OCI-LY1 (cell line): ENCODE data around the gene UROS.

Source experiments
- H2AFZ ChIP-seq: fragments of 200-600 bp; sonication (generic), shearing (Covaris generic); 2 replicates; pipeline ENCODE4 v1.6.0; 2014; ENCODE audit warnings: antibody characterized with exemption, mild to moderate bottlenecking, low read length
- H3F3A ChIP-seq: fragments of 200-600 bp; sonication (generic), shearing (Covaris generic); 2 replicates; pipeline ENCODE4 v1.6.0; 2014; ENCODE audit warnings: mild to moderate bottlenecking, antibody characterized with exemption, low read length, moderate library complexity; ENCODE audit not compliant: insufficient read depth
- H3K27ac ChIP-seq: fragments of 200-600 bp; sonication (generic); 2 replicates; pipeline ENCODE4 v1.5.1; 2014; ENCODE audit warnings: low read length, mixed run types, mild to moderate bottlenecking, low read depth; ENCODE audit not compliant: poor library complexity, severe bottlenecking
- H3K27me3 ChIP-seq: fragments of 200-600 bp; sonication (generic); 2 replicates; pipeline ENCODE4 v1.6.0; 2014; ENCODE audit warnings: antibody characterized with exemption, mild to moderate bottlenecking, low read length, moderate library complexity; ENCODE audit not compliant: insufficient read depth
- H3K36me3 ChIP-seq: fragments of 200-600 bp; sonication (generic); 2 replicates; pipeline ENCODE4 v1.6.1; 2014; ENCODE audit warnings: mild to moderate bottlenecking, antibody characterized with exemption, low read length, moderate library complexity, mixed read lengths; ENCODE audit not compliant: insufficient read depth
- H3K4me1 ChIP-seq: fragments of 200-600 bp; sonication (generic); 2 replicates; pipeline ENCODE4 v1.5.1; 2014; ENCODE audit warnings: mild to moderate bottlenecking, low read length, moderate library complexity; ENCODE audit not compliant: insufficient read depth, severe bottlenecking
- H3K4me2 ChIP-seq: fragments of 200-600 bp; sonication (generic), shearing (Covaris generic); 2 replicates; pipeline ENCODE4 v1.6.1; 2014; ENCODE audit warnings: low read length
- H3K4me3 ChIP-seq: fragments of 200-600 bp; sonication (generic); 2 replicates; pipeline ENCODE4 v1.5.1; 2014; ENCODE audit warnings: low read length, low read depth, mild to moderate bottlenecking, mixed read lengths; ENCODE audit not compliant: poor library complexity, severe bottlenecking
- H3K79me2 ChIP-seq: fragments of 200-600 bp; shearing (Covaris generic); 2 replicates; pipeline ENCODE4 v1.6.1; 2016; ENCODE audit warnings: mixed run types, low read length, mixed read lengths; ENCODE audit not compliant: insufficient read depth
- H3K9ac ChIP-seq: fragments of 200-600 bp; sonication (generic), shearing (Covaris generic); 2 replicates; pipeline ENCODE4 v1.6.1; 2014; ENCODE audit warnings: mild to moderate bottlenecking, low read length, mixed read lengths
- H3K9me2 ChIP-seq: fragments of 200-600 bp; sonication (generic), shearing (Covaris generic); 2 replicates; pipeline ENCODE4 v1.6.1; 2014; ENCODE audit warnings: low read depth, mild to moderate bottlenecking, low read length, mixed read lengths
- H3K9me3 ChIP-seq: fragments of 200-600 bp; shearing (Covaris generic); 2 replicates; pipeline ENCODE4 v1.6.1; 2014; ENCODE audit warnings: low read length, mixed read lengths
- H4K20me1 ChIP-seq: fragments of 200-600 bp; sonication (generic), shearing (Covaris generic); 2 replicates; pipeline ENCODE4 v1.6.0; 2016; ENCODE audit warnings: mild to moderate bottlenecking, low read length; ENCODE audit not compliant: insufficient read depth
- EZH2 ChIP-seq: fragments of 200-600 bp; sonication (generic), shearing (Covaris generic); IDR thresholded peaks from 2 replicates; pipeline ENCODE4 v1.8.0; 2017; ENCODE audit warnings: borderline replicate concordance, mixed run types, mild to moderate bottlenecking, antibody characterized with exemption, low read length, moderate library complexity, mixed read lengths
- TF ChIP-seq, protein P1 (sequence below): fragments of 200-600 bp; sonication (generic), shearing (Covaris generic); IDR thresholded peaks from 2 replicates; pipeline ENCODE4 v1.5.1; 2017; ENCODE audit warnings: mild to moderate bottlenecking, antibody characterized with exemption, low read length, moderate library complexity, mixed read lengths

UROS gene

DNA sequence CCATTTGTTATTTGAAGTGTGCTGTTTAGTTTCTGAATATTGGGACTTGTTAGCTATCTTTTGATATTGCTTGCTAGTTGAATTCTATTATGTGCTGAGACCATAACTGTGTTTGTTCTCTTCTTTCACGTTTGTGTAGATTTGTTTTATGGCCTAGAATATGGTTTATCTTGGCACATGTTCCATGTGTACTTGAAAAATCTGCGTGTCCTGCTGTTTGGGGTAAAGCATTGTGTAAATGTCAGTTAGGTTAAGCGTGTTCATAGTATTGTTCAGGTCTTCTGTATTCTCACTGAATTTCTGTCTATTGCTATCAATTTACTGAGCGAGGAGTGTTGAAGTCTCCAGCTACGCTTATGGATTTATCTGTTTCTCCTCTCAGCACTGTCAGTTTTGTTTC is 66.9 kb downstream of the UROS start:
- H3K79me2 ChIP-seq, result no peaks in the 10 kb centered on the region
- H3K27ac ChIP-seq, result no peak overlapping the region
- no peaks in the 10 kb centered on the region for H4K20me1 ChIP-seq
- H3F3A ChIP-seq, result no peaks in the 10 kb centered on the region
- H3K9me2 ChIP-seq, result no peaks in the 10 kb centered on the region
- no peak overlapping the region for H2AFZ ChIP-seq
- H3K36me3 ChIP-seq, result peaks cover 91% of the 10 kb centered on the region
- no peak overlapping the region for H3K4me3 ChIP-seq
- no peaks in the 10 kb centered on the region for H3K27me3 ChIP-seq
- H3K9me3 ChIP-seq, result no peaks in the 10 kb centered on the region
- TF ChIP-seq, protein P1, sequence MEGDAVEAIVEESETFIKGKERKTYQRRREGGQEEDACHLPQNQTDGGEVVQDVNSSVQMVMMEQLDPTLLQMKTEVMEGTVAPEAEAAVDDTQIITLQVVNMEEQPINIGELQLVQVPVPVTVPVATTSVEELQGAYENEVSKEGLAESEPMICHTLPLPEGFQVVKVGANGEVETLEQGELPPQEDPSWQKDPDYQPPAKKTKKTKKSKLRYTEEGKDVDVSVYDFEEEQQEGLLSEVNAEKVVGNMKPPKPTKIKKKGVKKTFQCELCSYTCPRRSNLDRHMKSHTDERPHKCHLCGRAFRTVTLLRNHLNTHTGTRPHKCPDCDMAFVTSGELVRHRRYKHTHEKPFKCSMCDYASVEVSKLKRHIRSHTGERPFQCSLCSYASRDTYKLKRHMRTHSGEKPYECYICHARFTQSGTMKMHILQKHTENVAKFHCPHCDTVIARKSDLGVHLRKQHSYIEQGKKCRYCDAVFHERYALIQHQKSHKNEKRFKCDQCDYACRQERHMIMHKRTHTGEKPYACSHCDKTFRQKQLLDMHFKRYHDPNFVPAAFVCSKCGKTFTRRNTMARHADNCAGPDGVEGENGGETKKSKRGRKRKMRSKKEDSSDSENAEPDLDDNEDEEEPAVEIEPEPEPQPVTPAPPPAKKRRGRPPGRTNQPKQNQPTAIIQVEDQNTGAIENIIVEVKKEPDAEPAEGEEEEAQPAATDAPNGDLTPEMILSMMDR, result no peak
- TF ChIP-seq EZH2, result no peak
- no peaks in the 10 kb centered on the region for H3K4me1 ChIP-seq
- no peak overlapping the region for H3K4me2 ChIP-seq
- H3K9ac ChIP-seq, result no peak overlapping the region

DNA sequence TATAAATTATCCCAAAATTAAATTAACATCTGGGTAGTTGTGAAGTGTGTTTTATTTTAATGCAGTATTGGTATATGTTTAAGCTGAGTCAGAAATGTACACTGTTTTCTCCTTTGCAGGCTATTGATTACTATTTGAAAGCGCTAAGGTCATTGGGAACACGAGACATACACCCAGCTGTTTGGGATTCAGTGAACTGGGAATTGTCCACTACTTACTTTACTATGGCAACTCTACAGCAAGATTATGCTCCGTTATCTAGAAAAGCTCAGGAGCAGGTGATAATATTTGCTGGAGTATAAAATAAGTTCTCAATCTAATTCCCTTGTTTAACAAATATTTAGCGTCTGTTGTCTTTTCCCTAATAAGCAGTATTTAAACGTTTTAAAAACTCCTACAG is 75.6 kb downstream of the UROS start:
- Histone ChIP-seq H3K36me3 (peaks cover 97% of the 10 kb centered on the region), H3K4me3 (no peak overlapping the region), H3K27me3 (no peaks in the 10 kb centered on the region), H3K4me2 (no peak overlapping the region), H3K9ac (no peak overlapping the region), H2AFZ (no peak overlapping the region), H3K27ac (no peak overlapping the region), H3K79me2 (no peaks in the 10 kb centered on the region), H4K20me1 (no peaks in the 10 kb centered on the region), H3F3A (no peaks in the 10 kb centered on the region), H3K4me1 (no peaks in the 10 kb centered on the region), H3K9me2 (no peaks in the 10 kb centered on the region), H3K9me3 (no peaks in the 10 kb centered on the region)
- TF ChIP-seq EZH2, result no peak

DNA sequence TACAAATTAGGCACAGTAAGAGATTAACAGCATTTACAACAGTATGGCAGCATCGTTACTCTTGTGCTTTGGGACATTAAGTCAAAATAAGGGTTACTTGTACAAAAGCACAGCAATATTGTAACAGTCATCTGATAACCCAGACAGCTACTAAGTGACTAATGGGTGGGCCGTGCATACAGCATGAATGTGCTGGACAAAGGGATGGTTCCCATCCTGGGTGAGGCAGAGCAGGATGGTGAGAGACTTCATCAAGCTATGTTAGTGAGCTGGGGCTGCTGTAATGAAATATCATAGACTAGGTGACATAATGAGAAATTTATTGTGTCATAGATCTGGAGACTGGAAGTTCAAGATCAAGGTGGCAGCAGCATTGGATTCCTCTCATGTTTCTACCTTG is 78.1 kb downstream of the UROS start:
- no peak overlapping the region for H3K27ac ChIP-seq
- H3K36me3 ChIP-seq, result peaks cover 95% of the 10 kb centered on the region

DNA sequence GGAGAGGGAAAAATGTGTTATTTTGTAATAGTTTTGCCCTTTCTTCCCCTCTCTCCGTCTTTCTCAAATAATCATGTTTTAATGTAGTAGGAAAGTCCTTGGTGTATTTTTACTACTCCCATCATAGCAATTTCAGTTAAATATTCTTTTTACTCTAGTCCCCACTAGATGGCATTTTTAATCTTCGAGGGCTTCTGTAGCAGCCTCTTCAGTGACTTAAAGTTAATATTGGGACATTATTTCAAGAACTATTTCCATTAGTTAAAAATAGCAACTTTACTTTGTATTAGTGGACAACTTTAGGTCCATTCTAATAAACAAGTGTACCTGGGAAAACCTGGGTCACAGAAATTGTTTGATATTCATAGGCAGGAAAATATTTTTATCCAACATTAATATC is 80.6 kb downstream of the UROS start:
- Histone ChIP-seq H4K20me1 (no peaks in the 10 kb centered on the region), H3K9ac (no peak overlapping the region), H3K27ac (no peak overlapping the region), H2AFZ (no peak overlapping the region), H3F3A (no peaks in the 10 kb centered on the region), H3K9me3 (no peaks in the 10 kb centered on the region), H3K4me2 (no peak overlapping the region), H3K79me2 (no peaks in the 10 kb centered on the region), H3K4me3 (no peak overlapping the region), H3K4me1 (no peaks in the 10 kb centered on the region), H3K9me2 (no peaks in the 10 kb centered on the region), H3K36me3 (peaks cover 95% of the 10 kb centered on the region), H3K27me3 (no peaks in the 10 kb centered on the region)
- TF ChIP-seq EZH2, result no peak
- TF ChIP-seq, protein P1, result peak; percentile 22; the same call in 1 of the 2 replicates

More for the DNA sequence above, 78.1 kb downstream of the UROS start:
- Histone ChIP-seq H3K9me3 (no peaks in the 10 kb centered on the region), H3K9me2 (no peaks in the 10 kb centered on the region), H3K9ac (no peak overlapping the region), H3K4me2 (no peak overlapping the region), H3K4me1 (no peaks in the 10 kb centered on the region), H3K79me2 (no peaks in the 10 kb centered on the region), H2AFZ (no peak overlapping the region), H3F3A (no peaks in the 10 kb centered on the region), H3K4me3 (no peak overlapping the region), H4K20me1 (no peaks in the 10 kb centered on the region), H3K27me3 (no peaks in the 10 kb centered on the region)
- TF ChIP-seq, protein P1, result no peak
- no peak for TF ChIP-seq EZH2
